Measurements from ENCODE around the gene DEF6.

DNA sequence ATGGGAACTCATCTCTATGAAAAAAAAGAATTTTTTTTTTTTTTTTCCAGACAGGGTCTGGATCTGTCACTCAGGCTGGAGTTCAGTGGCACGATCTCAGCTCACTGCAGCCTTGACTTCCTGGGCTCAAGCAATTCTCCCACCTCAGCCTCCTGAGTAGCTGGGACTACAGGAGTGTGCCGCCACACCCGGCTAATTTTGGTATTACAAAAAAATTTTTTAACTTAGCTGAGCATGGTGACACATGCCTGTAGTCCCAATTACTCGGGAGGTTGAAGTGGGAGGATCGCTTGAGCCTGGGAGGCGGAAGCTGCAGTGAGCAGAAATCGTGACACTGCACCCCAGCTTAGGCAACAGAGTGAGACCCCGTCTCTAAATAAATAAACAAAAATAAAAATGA lies 7.5 kb downstream of the DEF6 start:
- TF ChIP-seq, protein P1, sequence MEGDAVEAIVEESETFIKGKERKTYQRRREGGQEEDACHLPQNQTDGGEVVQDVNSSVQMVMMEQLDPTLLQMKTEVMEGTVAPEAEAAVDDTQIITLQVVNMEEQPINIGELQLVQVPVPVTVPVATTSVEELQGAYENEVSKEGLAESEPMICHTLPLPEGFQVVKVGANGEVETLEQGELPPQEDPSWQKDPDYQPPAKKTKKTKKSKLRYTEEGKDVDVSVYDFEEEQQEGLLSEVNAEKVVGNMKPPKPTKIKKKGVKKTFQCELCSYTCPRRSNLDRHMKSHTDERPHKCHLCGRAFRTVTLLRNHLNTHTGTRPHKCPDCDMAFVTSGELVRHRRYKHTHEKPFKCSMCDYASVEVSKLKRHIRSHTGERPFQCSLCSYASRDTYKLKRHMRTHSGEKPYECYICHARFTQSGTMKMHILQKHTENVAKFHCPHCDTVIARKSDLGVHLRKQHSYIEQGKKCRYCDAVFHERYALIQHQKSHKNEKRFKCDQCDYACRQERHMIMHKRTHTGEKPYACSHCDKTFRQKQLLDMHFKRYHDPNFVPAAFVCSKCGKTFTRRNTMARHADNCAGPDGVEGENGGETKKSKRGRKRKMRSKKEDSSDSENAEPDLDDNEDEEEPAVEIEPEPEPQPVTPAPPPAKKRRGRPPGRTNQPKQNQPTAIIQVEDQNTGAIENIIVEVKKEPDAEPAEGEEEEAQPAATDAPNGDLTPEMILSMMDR (IDR thresholded peaks at IDR 0.05), result no peak
- TF ChIP-seq POLR2AphosphoS5 (IDR thresholded peaks at IDR 0.05; ENCODE audit: low read depth, low read length) (no peak), SIN3A (IDR thresholded peaks at IDR 0.05; ENCODE audit: borderline replicate concordance, insufficient read depth, low read depth, low read length) (no peak)

Measured in Panc1 (cell line).